Peyer's patch (tissue), 4 donors: ENCODE measurements around the gene SPG7. TPM values are rescaled to one million over a fixed set of nuclear protein-coding genes. Genes with fewer than 3 reads are reported as not detected.

ENCODE experiments used
- DNase-seq, 3 donors: peaks; one replicate each; pipeline ENCODE4 v3.0.0-alpha.2; 2017 to 2019
- H3K27ac ChIP-seq, 4 donors: fragments of 200-600 bp; sonication (generic); one replicate each; pipeline ENCODE4 v1.5.1; 2016 to 2019
- H3K27me3 ChIP-seq, 2 donors: fragments of 200-600 bp; sonication (generic); one replicate each; pipeline ENCODE4 v1.5.1; 2019
- H3K36me3 ChIP-seq, 3 donors: fragments of 200-600 bp; sonication (generic); one replicate each; pipeline ENCODE4 v1.5.1; 2016 to 2019
- H3K4me1 ChIP-seq, 4 donors: fragments of 200-600 bp; sonication (generic); one replicate each; pipeline ENCODE4 v1.5.1; 2016 to 2019
- H3K4me3 ChIP-seq, 4 donors: fragments of 200-600 bp; sonication (generic); 1 replicate in 3 of 4; 2 replicates in 1 of 4; pipeline ENCODE4 v1.5.1; 2016 to 2019; ENCODE audit warnings: mild to moderate bottlenecking in 1 of 4
- H3K9me3 ChIP-seq, 4 donors: fragments of 200-600 bp; sonication (generic); one replicate each; pipeline ENCODE4 v1.5.1; 2016 to 2019; ENCODE audit warnings: mild to moderate bottlenecking in 1 of 4
- CTCF ChIP-seq, 6 experiments: fragments of 450-650 bp in 4 of 6; fragments of 200-600 bp in 2 of 6; sonication (generic) in 1 of 6; IDR thresholded peaks; one replicate each; pipeline ENCODE4 v1.5.1; 2017 to 2019; ENCODE audit warnings: antibody characterized with exemption in 6 of 6, mild to moderate bottlenecking in 3 of 6, moderate library complexity in 1 of 6
- POLR2A ChIP-seq, 2 donors: fragments of 450-650 bp; IDR thresholded peaks; one replicate each; pipeline ENCODE4 v1.5.1; 2017; ENCODE audit warnings: antibody characterized with exemption in 2 of 2, mild to moderate bottlenecking in 2 of 2, moderate library complexity in 2 of 2
- total RNA-seq, 4 donors: library from RNA; depleted of rRNA; stranded (reverse); fragments of >200 nt; gene quantifications; one replicate each; pipeline ENCODE4 v1.1.0, GENCODE V29; 2016

SPG7 gene
- total RNA-seq, 4 donors from 2014 or later: 242 to 461 (median 378) TPM

- Histone ChIP-seq H3K36me3 (peaks cover 0 to 95% (median 0%) of the 10 kb centered on the region in 3 donors), H3K4me1 (no peaks in the 10 kb centered on the region), H3K9me3 (no peaks in the 10 kb centered on the region), H3K27ac (no peak overlapping the region), H3K4me3 (no peak overlapping the region), H3K27me3 (no peaks in the 10 kb centered on the region)
- DNase-seq: no peak
- no peak for TF ChIP-seq CTCF (IDR thresholded peaks at IDR 0.05)
- no peak for TF ChIP-seq POLR2A (IDR thresholded peaks at IDR 0.05)
Observed at GRCh38 chr16:89523680-89524344, 15.6 kb downstream of the SPG7 start.

- no peaks in the 10 kb centered on the region for H3K4me1 ChIP-seq
- peak in 1 of 3 donors; percentile 38 for DNase-seq
- TF ChIP-seq POLR2A (IDR thresholded peaks at IDR 0.05): no peak
- TF ChIP-seq CTCF (IDR thresholded peaks at IDR 0.05): no peak
- no peaks in the 10 kb centered on the region for H3K27me3 ChIP-seq
- no peaks in the 10 kb centered on the region for H3K9me3 ChIP-seq
- H3K27ac ChIP-seq: peak overlapping the region in 1 of 4 donors; percentile 13
- H3K36me3 ChIP-seq: peaks cover 0 to 95% (median 0%) of the 10 kb centered on the region in 3 donors
- no peak overlapping the region for H3K4me3 ChIP-seq
Observed at GRCh38 chr16:89525146-89525913, 17.1 kb downstream of the SPG7 start.

- H3K27me3 ChIP-seq: no peaks in the 10 kb centered on the region
- no peak overlapping the region for H3K4me3 ChIP-seq
- no peak for DNase-seq
- H3K4me1 ChIP-seq: peaks cover 0 to 7% (median under 1%) of the 10 kb centered on the region in 4 donors
- TF ChIP-seq CTCF (IDR thresholded peaks at IDR 0.05) (no peak), POLR2A (IDR thresholded peaks at IDR 0.05) (no peak)
- H3K36me3 ChIP-seq: peaks cover 0 to 100% (median 0%) of the 10 kb centered on the region in 3 donors
- no peaks in the 10 kb centered on the region for H3K9me3 ChIP-seq
- no peak overlapping the region for H3K27ac ChIP-seq
Observed at GRCh38 chr16:89529097-89529496, 20.9 kb downstream of the SPG7 start.

- Histone ChIP-seq H3K36me3 (peaks cover 0 to 100% (median 0%) of the 10 kb centered on the region in 3 donors), H3K9me3 (no peaks in the 10 kb centered on the region), H3K27me3 (no peaks in the 10 kb centered on the region), H3K4me3 (no peak overlapping the region), H3K4me1 (peaks cover 5 to 19% (median 11%) of the 10 kb centered on the region in 4 donors), H3K27ac (no peak overlapping the region)
- TF ChIP-seq POLR2A (IDR thresholded peaks at IDR 0.05) (no peak), CTCF (IDR thresholded peaks at IDR 0.05) (no peak)
- no peak for DNase-seq
Observed at GRCh38 chr16:89530401-89531381, 22.5 kb downstream of the SPG7 start.

- H3K4me1 ChIP-seq: peaks cover 5 to 22% (median 12%) of the 10 kb centered on the region in 4 donors
- H3K27ac ChIP-seq: no peak overlapping the region
- DNase-seq: no peak
- no peak overlapping the region for H3K4me3 ChIP-seq
- no peaks in the 10 kb centered on the region for H3K27me3 ChIP-seq
- TF ChIP-seq POLR2A (IDR thresholded peaks at IDR 0.05): no peak
- TF ChIP-seq CTCF (IDR thresholded peaks at IDR 0.05): no peak
- H3K36me3 ChIP-seq: peaks cover 0 to 95% (median 0%) of the 10 kb centered on the region in 3 donors
- H3K9me3 ChIP-seq: no peaks in the 10 kb centered on the region
Observed at GRCh38 chr16:89531821-89532526, 23.8 kb downstream of the SPG7 start.
